ENCODE data around the gene DUOX1.

DNA sequence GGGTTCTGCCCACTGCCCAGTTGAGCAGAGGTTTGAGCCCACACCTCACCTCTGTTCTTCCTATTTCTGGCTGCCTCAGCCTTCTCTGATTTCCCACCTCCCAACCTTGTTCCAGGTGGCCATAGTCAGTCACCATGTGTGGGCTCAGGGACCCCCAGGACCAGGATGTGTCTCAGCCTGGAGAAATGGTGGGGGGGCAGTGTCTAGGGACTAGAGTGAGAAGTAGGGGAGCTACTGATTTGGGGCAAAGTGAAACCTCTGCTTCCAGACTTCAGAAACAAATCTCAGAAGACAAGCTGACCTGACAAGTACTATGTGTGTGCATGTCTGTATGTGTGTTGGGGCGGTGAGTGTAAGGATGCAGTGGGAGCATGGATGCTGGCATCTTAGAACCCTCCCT is 35.1 kb downstream of the DUOX1 start:
- no peak for TF ChIP-seq EP300 (IDR thresholded peaks at IDR 0.05)
- TF ChIP-seq, protein P1, sequence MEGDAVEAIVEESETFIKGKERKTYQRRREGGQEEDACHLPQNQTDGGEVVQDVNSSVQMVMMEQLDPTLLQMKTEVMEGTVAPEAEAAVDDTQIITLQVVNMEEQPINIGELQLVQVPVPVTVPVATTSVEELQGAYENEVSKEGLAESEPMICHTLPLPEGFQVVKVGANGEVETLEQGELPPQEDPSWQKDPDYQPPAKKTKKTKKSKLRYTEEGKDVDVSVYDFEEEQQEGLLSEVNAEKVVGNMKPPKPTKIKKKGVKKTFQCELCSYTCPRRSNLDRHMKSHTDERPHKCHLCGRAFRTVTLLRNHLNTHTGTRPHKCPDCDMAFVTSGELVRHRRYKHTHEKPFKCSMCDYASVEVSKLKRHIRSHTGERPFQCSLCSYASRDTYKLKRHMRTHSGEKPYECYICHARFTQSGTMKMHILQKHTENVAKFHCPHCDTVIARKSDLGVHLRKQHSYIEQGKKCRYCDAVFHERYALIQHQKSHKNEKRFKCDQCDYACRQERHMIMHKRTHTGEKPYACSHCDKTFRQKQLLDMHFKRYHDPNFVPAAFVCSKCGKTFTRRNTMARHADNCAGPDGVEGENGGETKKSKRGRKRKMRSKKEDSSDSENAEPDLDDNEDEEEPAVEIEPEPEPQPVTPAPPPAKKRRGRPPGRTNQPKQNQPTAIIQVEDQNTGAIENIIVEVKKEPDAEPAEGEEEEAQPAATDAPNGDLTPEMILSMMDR (IDR thresholded peaks at IDR 0.05): no peak

Measured in esophagus muscularis mucosa (tissue), 3 donors.